ENCODE measurements around the gene EGLN3. TPM values are rescaled to one million over a fixed set of nuclear protein-coding genes. Genes with fewer than 3 reads are reported as not detected.

EGLN3 gene
- total and polyA plus RNA-seq, 2 donors (not counting 3 experiments of a cell fraction or from before 2014, with no cell fraction given) = 0.20 TPM; not detected in 1

GRCh38 chr14:33945210-33946088 lies 5.4 kb downstream of the EGLN3 start:
- CTCF ChIA-PET = interaction anchor here (0.8 to 1.1 kb wide), 2 partner anchors 9 to 12 kb away, joined by 3 read pairs; no protein-coding TSS in a partner anchor
- Histone ChIP-seq H4K20me1 (replicated peaks; ENCODE audit: control insufficient read depth, extremely low read depth, insufficient read depth, low read length) (no peaks in the 10 kb centered on the region), H3K4me2 (ENCODE audit: insufficient read depth, low read length) (no peak overlapping the region), H3K4me3 (replicated peaks in 1 of 3; ENCODE audit: insufficient read depth in 1 of 3, low read depth in 1 of 3, low read length in 3 of 3) (no peak overlapping the region), H3K79me2 (ENCODE audit: control insufficient read depth, insufficient read depth, low read length) (no peaks in the 10 kb centered on the region), H3K27ac (ENCODE audit: insufficient read depth, low read depth, low read length) (no peak overlapping the region), H3K27me3 (ENCODE audit: control insufficient read depth in 2 of 2, insufficient read depth in 2 of 2, low read length in 2 of 2) (peaks cover 30 to 31% of the 10 kb centered on the region in 2 experiments), H3K4me1 (ENCODE audit: control insufficient read depth, extremely low read depth, insufficient read depth, low read length) (peaks cover 3% of the 10 kb centered on the region), H3K9me3 (replicated peaks; ENCODE audit: control insufficient read depth, insufficient read depth, low read length) (no peaks in the 10 kb centered on the region), H2AFZ (ENCODE audit: low read depth, low read length) (no peak overlapping the region), H3K9ac (replicated peaks; ENCODE audit: extremely low read depth, insufficient read depth, low read length) (no peak overlapping the region), H3K36me3 (ENCODE audit: control insufficient read depth in 2 of 2, extremely low read depth in 1 of 2, insufficient read depth in 2 of 2, low read length in 2 of 2) (no peaks in the 10 kb centered on the region), H3K9me1 (replicated peaks; ENCODE audit: control insufficient read depth, extremely low read depth, insufficient read depth, low read length) (no peaks in the 10 kb centered on the region)
- no TSS peak for BruUV-seq (replicated peaks)
- POLR2A ChIA-PET = no interaction called here
- no peak for TF ChIP-seq GATA2 (IDR thresholded peaks at IDR 0.05; ENCODE audit: insufficient read depth, insufficient read length, low read depth, low read length)
- TF ChIP-seq MAX (IDR thresholded peaks at IDR 0.05; ENCODE audit: insufficient read depth, insufficient read length) = no peak
- no peak for TF ChIP-seq MYC (IDR thresholded peaks at IDR 0.05; ENCODE audit: low read depth, low read length)
- no peak for TF ChIP-seq FOS (IDR thresholded peaks at IDR 0.05; ENCODE audit: borderline replicate concordance, insufficient read depth, low read length)
- no peak for TF ChIP-seq POLR2AphosphoS5 (IDR thresholded peaks at IDR 0.05; ENCODE audit: insufficient read depth, low read depth, low read length)
- no peak for TF ChIP-seq EZH2 (IDR thresholded peaks at IDR 0.05; ENCODE audit: borderline replicate concordance, low read depth, low read length, severe bottlenecking)
- no peak for TF ChIP-seq CTCF (IDR thresholded peaks at IDR 0.05; ENCODE audit: extremely low read depth in 1 of 2, insufficient read depth in 1 of 2, low read depth in 1 of 2, low read length in 2 of 2)
- TF ChIP-seq POLR2A (IDR thresholded peaks at IDR 0.05; ENCODE audit: low read depth, low read length) = no peak
- no peak for TF ChIP-seq JUN (IDR thresholded peaks at IDR 0.05; ENCODE audit: borderline replicate concordance, insufficient read depth, insufficient read length, low read depth)
- intact Hi-C loops (cut with micrococcal nuclease) (no loop called here), dilution Hi-C loops (cut with MboI; ENCODE audit: extremely low pct_ligation_motif_present, low sequenced_read_pairs) (no loop called here)
- no peak for FAIRE-seq
- no peak for DNase-seq (ENCODE audit: low read depth, low spot score)

Measured in endothelial cell of umbilical vein (primary cell).